ENCODE data around the gene LBH. TPM values are rescaled to one million over a fixed set of nuclear protein-coding genes. Genes with fewer than 3 reads are reported as not detected.

Gene LBH
- polyA plus RNA-seq, 12 donors, result 17.8 to 37.7 (median 27.1) TPM; not detected in 1

GRCh38 chr2:30233271-30234009 lies 2.1 kb downstream of the LBH start:
- peak; percentile 25 for DNase-seq

- no peak for DNase-seq
These were observed 3.0 kb downstream of the LBH start for GRCh38 chr2:30234180-30234971.

- no peak for DNase-seq
These were observed 3.8 kb downstream of the LBH start for GRCh38 chr2:30235008-30235655.

GRCh38 chr2:30235859-30236535 lies 4.7 kb downstream of the LBH start:
- DNase-seq, result no peak

GRCh38 chr2:30236591-30237238 lies 5.4 kb downstream of the LBH start:
- DNase-seq, result no peak

- no peak for DNase-seq
These were observed 6.1 kb downstream of the LBH start for GRCh38 chr2:30237239-30237965.

GRCh38 chr2:30237966-30238800 lies 6.8 kb downstream of the LBH start:
- DNase-seq, result no peak

- DNase-seq, result peak; percentile 87
These were observed 8.1 kb downstream of the LBH start for GRCh38 chr2:30239308-30239985.

- no peak for DNase-seq
These were observed 8.8 kb downstream of the LBH start for GRCh38 chr2:30239986-30240752.

- DNase-seq, result no peak
These were observed 11.9 kb downstream of the LBH start for GRCh38 chr2:30243231-30243630.

- DNase-seq, result no peak
These were observed 14.0 kb downstream of the LBH start for GRCh38 chr2:30245364-30245763.

GRCh38 chr2:30248791-30249190 lies 17.5 kb downstream of the LBH start:
- DNase-seq, result no peak

- no peak for DNase-seq
These were observed 18.0 kb downstream of the LBH start for GRCh38 chr2:30249354-30249753.

GRCh38 chr2:30250421-30250820 lies 19.1 kb downstream of the LBH start:
- DNase-seq, result no peak

- DNase-seq, result peak; percentile 45
These were observed 21.7 kb downstream of the LBH start for GRCh38 chr2:30252723-30253701.

GRCh38 chr2:30253873-30254684 lies 22.7 kb downstream of the LBH start:
- no peak for DNase-seq

- DNase-seq, result no peak
These were observed 23.3 kb downstream of the LBH start for GRCh38 chr2:30254685-30255001.
